Globus pallidus (tissue), 1 donor: Measurements from ENCODE around the gene RPS10.

ENCODE experiments used
- DNase-seq: peaks from one replicate; pipeline ENCODE4 v3.0.0-alpha.2; 2015; ENCODE audit warnings: low spot score

Gene RPS10

GRCh38 chr6:34425498-34426410 lies at the start of gene RPS10:
Gene RPS10, minus strand, starts transcription at chr6:34426069. Its CDS starts 848 bp downstream, at chr6:34425221.
- DNase-seq, result peak; percentile 91

DNA sequence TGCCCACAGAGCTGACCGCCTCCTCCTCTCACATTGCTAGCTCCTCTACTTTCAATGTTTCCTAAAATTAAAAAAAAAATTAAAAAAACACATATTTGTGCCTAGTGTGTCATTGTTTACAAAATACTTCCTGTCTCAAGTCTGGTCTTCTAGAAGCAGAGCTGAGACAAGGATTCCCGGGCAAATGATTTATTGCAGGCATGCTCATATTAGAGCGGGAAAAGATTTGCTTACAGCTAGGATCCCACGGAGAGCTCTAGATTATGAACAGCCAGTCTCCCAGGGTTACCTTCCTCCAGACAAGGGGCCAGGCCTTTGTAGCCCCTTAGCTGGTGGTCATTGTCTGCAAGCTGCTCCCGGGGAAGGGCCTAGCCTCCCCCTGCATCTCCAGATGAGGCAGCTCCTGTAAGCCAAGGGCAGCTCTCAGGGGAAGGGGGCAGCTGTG lies 49.4 kb upstream of the RPS10 start:
- no peak for DNase-seq

DNA sequence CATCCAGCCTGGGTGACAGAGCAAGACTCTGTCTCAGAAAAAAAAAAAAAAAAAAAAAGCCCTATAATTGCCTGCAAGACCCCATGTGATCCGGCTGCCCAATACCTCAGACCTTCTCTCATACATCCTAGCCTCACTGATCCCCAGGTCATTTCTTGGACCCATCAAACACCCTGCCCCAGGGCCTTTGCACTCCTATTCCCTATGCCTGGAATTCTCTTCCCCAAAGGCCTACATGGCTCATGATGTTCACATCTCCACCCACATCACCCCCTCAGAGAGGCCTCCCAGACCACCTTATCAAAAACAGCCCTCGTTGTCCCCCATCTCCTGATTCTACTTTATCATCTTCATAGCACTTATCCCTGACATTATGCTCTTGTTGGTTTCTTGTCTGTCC lies 48.9 kb upstream of the RPS10 start:
- no peak for DNase-seq

DNA sequence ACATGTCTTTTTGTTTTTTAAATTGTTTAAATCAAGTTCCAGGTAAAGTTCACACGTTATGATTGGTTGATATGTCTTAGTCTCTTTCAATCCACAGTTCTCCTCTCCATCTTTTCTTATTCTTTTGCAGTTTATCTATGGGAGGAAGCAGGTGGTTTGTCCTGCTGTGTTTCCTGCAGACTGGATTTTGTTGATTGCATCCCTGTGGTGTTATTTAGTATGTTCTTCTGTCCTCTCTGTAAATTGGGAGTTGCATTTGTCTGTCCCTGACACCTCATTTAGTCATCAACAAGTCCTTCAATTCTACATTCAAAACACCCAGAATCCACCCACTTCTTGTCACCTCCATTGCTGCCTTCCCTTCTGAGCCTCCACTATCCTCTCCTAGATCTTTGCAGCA lies 48.1 kb upstream of the RPS10 start:
- no peak for DNase-seq

GRCh38 chr6:34472425-34472824 lies 46.6 kb upstream of the RPS10 start:
- no peak for DNase-seq

DNA sequence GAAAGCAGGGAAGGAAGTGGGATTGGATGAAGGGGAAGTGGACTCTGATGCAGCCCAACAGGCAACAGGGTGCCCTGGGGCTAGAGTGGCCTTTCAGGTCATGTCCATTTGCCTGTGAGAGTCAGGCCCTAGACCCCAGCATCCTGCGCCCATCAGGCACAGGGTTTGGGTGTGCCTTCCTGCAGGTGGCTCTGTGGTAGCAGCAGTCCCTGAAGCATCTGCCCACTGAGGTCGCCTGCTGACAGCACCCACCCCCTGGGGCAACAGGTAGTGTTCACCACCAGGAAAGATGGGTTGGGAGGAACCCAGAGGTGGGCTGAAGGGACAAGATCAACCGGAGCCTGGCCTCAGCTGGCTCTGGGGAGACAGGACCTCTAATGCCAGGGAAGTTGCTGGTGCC lies 43.6 kb upstream of the RPS10 start:
- no peak for DNase-seq

- DNase-seq, result no peak
These were observed 42.6 kb upstream of the RPS10 start for GRCh38 chr6:34468378-34468892.

- no peak for DNase-seq
These were observed 40.6 kb upstream of the RPS10 start for GRCh38 chr6:34466242-34467185.

- no peak for DNase-seq
These were observed 39.8 kb upstream of the RPS10 start, which contains the start of gene PACSIN1 for GRCh38 chr6:34465531-34466241. Gene PACSIN1, plus strand, starts transcription at chr6:34466076. Its CDS starts 60,230 bp downstream, at chr6:34526306.

- no peak for DNase-seq
These were observed 38.0 kb upstream of the RPS10 start for GRCh38 chr6:34463849-34464248.

DNA sequence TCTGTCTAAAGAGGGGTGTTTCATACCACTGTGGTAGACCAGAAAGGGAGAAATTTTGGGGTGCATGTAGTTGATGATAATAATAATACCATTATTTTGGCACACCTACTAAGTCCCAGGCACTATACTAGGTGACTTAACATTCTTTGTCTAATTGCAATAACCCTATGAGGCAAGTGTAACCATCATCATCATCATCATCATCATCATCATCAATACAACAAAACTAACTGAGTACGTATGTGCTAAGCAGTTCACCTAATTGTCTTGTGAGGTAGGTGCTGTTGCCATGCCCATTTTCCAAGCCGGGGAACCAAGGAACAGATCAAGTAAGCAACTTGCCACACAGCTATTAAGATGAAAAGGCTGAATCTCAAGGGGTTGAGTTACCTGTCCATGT lies 37.4 kb upstream of the RPS10 start:
- no peak for DNase-seq

- DNase-seq, result no peak
These were observed 36.7 kb upstream of the RPS10 start for GRCh38 chr6:34462551-34462971.

- DNase-seq, result no peak
These were observed 36.1 kb upstream of the RPS10 start for GRCh38 chr6:34462010-34462409.

DNA sequence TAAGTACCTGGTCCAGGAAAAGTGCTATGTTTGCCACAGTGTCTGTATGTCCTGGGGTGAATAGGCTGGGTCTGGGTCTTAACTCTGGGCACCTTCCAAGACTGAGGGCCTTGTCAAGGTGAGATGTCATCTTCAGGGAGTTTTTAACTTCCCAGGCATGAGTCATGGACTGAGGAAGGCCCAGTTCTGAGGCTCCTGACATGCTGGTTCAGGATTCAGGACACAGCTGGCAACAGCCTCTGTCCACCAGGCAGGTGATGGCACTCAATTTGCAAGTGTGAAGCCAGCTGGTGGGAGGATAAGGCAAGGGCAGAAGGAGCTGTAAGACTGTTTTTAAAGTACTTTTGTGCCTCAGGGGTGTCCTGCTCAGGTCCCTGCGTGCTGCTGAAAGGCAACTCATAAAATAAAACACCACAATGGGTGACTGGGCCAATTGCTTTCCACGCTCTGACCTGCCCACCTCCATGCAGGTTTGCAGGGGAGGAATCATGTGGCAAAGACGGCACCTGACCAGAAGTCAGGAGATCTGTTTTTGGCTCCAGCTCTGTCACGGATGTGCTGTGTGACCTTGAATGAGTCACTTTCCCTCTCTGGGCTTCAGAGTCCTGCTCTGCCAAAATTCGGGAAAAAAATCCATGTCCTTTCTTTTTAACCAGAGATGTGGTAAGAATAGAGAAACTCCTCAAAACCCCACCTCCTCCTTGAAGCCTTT lies 35.1 kb upstream of the RPS10 start:
- DNase-seq, result no peak

DNA sequence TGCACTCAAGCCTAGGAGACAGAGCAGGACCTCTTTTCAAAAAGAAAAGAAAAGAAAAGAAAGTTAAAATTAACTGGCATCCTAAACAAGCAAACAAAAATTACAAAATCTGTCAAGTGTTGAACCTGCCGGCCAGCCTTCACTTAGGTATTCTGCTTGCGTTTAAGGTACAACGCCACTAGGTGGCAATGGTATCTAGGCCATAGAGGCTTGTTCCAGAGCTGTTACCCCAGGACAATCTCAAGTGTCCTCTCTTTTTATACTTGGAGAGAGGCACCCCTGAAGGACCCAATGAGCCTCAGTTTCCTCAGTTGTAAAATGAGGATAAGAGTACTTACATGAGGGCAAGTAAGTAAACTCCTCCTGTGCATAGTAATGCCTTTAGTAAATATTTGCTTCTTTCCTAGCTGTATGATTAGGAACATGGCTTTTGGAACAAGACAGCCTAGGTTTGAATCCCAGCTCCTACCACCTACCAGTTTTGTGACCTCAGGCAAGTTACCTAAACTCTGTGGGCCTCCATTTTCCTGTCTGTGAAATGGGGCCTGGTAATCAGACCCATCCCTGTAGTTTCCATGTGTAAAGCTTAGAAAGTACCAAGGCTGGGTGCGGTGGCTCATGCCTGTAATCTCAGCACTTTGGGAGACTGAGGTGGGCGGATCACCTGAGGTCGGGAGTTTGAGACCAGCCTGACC lies 34.2 kb upstream of the RPS10 start:
- DNase-seq, result peak; percentile 14

GRCh38 chr6:34457742-34458735 lies 32.2 kb upstream of the RPS10 start:
- no peak for DNase-seq

DNA sequence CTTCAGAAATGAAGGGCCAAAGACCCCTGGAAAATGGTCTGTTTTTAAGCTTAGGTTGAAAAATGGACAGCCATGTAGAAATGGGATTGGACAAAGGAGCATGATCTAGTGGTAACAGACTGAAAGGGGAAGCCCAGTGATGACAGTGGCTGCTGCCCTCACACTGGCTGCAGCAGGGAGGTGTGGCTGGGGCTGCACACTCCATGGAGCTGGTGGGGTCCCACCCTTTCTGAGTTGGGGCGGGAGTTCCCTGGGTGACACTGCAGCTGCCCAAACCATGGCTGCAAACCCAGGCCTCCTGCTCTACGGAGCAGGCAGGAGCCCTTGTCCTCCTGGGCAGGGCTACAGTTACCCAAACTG lies 31.5 kb upstream of the RPS10 start:
- no peak for DNase-seq

DNA sequence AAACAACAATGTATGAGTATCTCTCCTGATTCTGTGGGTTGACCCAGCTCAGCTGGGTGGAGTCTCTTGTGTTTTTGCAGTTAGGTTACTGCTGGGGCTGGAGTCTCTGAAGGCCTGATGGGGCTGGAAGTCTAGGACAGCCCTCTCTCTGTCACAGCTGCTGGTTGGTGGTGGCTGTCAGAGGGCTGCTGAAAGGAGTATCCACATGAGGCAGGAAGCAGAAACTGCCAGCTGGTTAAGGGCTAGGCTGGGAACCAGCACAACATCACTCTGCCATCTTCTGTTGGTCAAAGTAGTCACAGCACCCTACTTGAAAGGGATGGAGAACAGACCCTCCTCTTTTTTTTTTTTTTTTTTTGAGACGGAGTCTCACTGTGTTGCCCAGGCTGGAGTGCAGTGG lies 30.0 kb upstream of the RPS10 start:
- DNase-seq, result no peak

- no peak for DNase-seq
These were observed 25.3 kb upstream of the RPS10 start for GRCh38 chr6:34451192-34451591.
